Naive thymus-derived CD4-positive, alpha-beta T cell (primary cell): ENCODE data around the gene FAT1. TPM values are rescaled to one million over a fixed set of nuclear protein-coding genes. Genes with fewer than 3 reads are reported as not detected.
A peak's percentile ranks its signal among the peaks of the same experiment; 100 is the strongest.

Experiments
- ATAC-seq: fragments of 150-1000 bp; cut with Tn5 transposase; 2 replicates; pipeline ENCODE4 v1.10.0; 2021; ENCODE audit warnings: mild to moderate bottlenecking, moderate library complexity
- CTCF ChIA-PET: fragments of 350-600 bp; sonication (Branson Sonifier 250); formaldehyde crosslinking; loops from one replicate; lab custom pipeline; 2021; ENCODE audit warnings: antibody characterized with exemption; lab: Charles Lee
- POLR2A ChIA-PET: fragments of 350-600 bp; sonication (Branson Sonifier 250); formaldehyde crosslinking; loops from one replicate; lab custom pipeline; 2021; ENCODE audit warnings: antibody characterized with exemption, inconsistent platforms; lab: Charles Lee
- DNase-seq, 9 donors: peaks; one replicate each; pipeline versions ENCODE4 v3.0.0 to v3.0.0-alpha.2; 2020 to 2022; ENCODE audit warnings: mixed read lengths in 1 of 9
- H3K27ac ChIP-seq: one replicate; pipeline ENCODE4 v1.7.0; 2013; ENCODE audit warnings: mild to moderate bottlenecking, low read depth, low read length, moderate library complexity
- H3K27me3 ChIP-seq, 2 donors: one replicate each; pipeline ENCODE4 v1.7.0; 2013; ENCODE audit warnings: low read length in 2 of 2, mild to moderate bottlenecking in 2 of 2, moderate library complexity in 2 of 2; ENCODE audit not compliant: control insufficient read depth in 2 of 2, insufficient read depth in 2 of 2
- H3K36me3 ChIP-seq, 3 experiments: 1 replicate in 2 of 3; 2 replicates in 1 of 3; pipeline ENCODE4 v1.7.0; 2013; ENCODE audit warnings: low read length in 3 of 3, mild to moderate bottlenecking in 3 of 3, moderate library complexity in 1 of 3; ENCODE audit not compliant: insufficient read depth in 3 of 3, control insufficient read depth in 2 of 3
- H3K4me1 ChIP-seq, 2 donors: one replicate each; pipeline ENCODE4 v1.7.0; 2013; ENCODE audit warnings: low read length in 2 of 2, mild to moderate bottlenecking in 2 of 2, moderate library complexity in 1 of 2; ENCODE audit not compliant: control insufficient read depth in 2 of 2, insufficient read depth in 2 of 2
- H3K4me3 ChIP-seq: 2 replicates; pipeline ENCODE4 v1.7.0; 2013; ENCODE audit warnings: mild to moderate bottlenecking, low read length
- H3K9me3 ChIP-seq, 3 experiments: 1 replicate in 2 of 3; 2 replicates in 1 of 3; pipeline ENCODE4 v1.7.0; 2013; ENCODE audit warnings: low read length in 3 of 3; ENCODE audit not compliant: control insufficient read depth in 2 of 3
- H3K27ac Mint-ChIP-seq, 9 donors: one replicate each; pipeline ENCODE4 v1.8.0; 2020 to 2022; ENCODE audit warnings: mixed read lengths in 9 of 9, mild to moderate bottlenecking in 8 of 9, moderate library complexity in 5 of 9, inconsistent platforms in 2 of 9
- H3K27me3 Mint-ChIP-seq, 5 donors: one replicate each; pipeline ENCODE4 v1.8.0; 2021 to 2022; ENCODE audit warnings: mixed read lengths in 5 of 5, mild to moderate bottlenecking in 1 of 5
- H3K36me3 Mint-ChIP-seq, 5 donors: one replicate each; pipeline ENCODE4 v1.8.0; 2020 to 2022; ENCODE audit warnings: mixed read lengths in 5 of 5, mild to moderate bottlenecking in 3 of 5, inconsistent platforms in 1 of 5
- H3K4me1 Mint-ChIP-seq, 7 donors: one replicate each; pipeline ENCODE4 v1.8.0; 2020 to 2022; ENCODE audit warnings: mixed read lengths in 7 of 7, mild to moderate bottlenecking in 3 of 7, inconsistent platforms in 1 of 7
- H3K4me3 Mint-ChIP-seq, 10 donors: one replicate each; pipeline ENCODE4 v1.8.0; 2020 to 2022; ENCODE audit warnings: mild to moderate bottlenecking in 10 of 10, mixed read lengths in 10 of 10, moderate library complexity in 6 of 10, inconsistent platforms in 2 of 10
- H3K9me3 Mint-ChIP-seq, 11 donors: one replicate each; pipeline ENCODE4 v1.8.0; 2020 to 2022; ENCODE audit warnings: mixed read lengths in 11 of 11, mild to moderate bottlenecking in 4 of 11, inconsistent platforms in 1 of 11, moderate library complexity in 1 of 11
- intact Hi-C, 2 donors: fragments of 100-400 bp; cut with micrococcal nuclease; formaldehyde crosslinking; loops; one replicate each; pipeline ENCODE4 v1.15.1; 2023
- polyA plus RNA-seq, 2 donors: library from polyadenylated mRNA; unstranded; fragments of 300-500 nt; fragmentation: Illumina TruSeq; gene quantifications; one replicate each; pipeline ENCODE4 v1.2.3, GENCODE V29; 2021
- total RNA-seq, 6 experiments: library from RNA in 5 of 6; stranded (reverse) in 5 of 6; gene quantifications; 1 replicate in 5 of 6; 2 replicates in 1 of 6; pipeline ENCODE4 v1.2.3 and lab custom pipeline; 2021 to 2026

The FAT1 gene
- total RNA-seq (under 1 TPM in 1 of 5 experiments, not detected in 4; 0.05 TPM), polyA plus RNA-seq (not detected), total RNA-seq (lab: John Stamatoyannopoulos, UW) (2.4 reads per million, percentile 12 among the genes with 10 or more reads in this experiment)

GRCh38 chr4:186723292-186724057 is at the start of gene FAT1:
FAT1 (minus strand) TSS chr4:186723856; CDS start chr4:186709827, 14,029 bp downstream.
- Mint-ChIP-seq H3K9me3 (peaks cover 0 to 9% (median 2%) of the 10 kb centered on the region in 11 donors), H3K27me3 (peaks cover 32 to 57% (median 55%) of the 10 kb centered on the region in 5 donors), H3K36me3 (peaks cover 0 to 5% (median 0%) of the 10 kb centered on the region in 5 donors), H3K27ac (peak within 1 kb of the TSS in 1 of 9 donors; percentile 70), H3K4me1 (peaks cover 3 to 30% (median 27%) of the 10 kb centered on the region in 7 donors), H3K4me3 (peak within 1 kb of the TSS; percentile 35 to 74 (median 62))
- Histone ChIP-seq H3K4me1 (no peaks in the 10 kb centered on the region), H3K27ac (no peak within 1 kb of the TSS), H3K36me3 (no peaks in the 10 kb centered on the region), H3K4me3 (no peak within 1 kb of the TSS), H3K9me3 (peaks cover 0 to 5% (median 0%) of the 10 kb centered on the region in 3 experiments), H3K27me3 (peaks cover 0 to 4% of the 10 kb centered on the region in 2 donors)
- no peak for ATAC-seq
- POLR2A ChIA-PET: no interaction called here
- DNase-seq: no peak
- intact Hi-C loops: no loop called here
- CTCF ChIA-PET: no interaction called here

GRCh38 chr4:186772936-186773487 is 49.4 kb upstream of the FAT1 start:
- Mint-ChIP-seq H3K27ac (no peak overlapping the region), H3K4me3 (no peak overlapping the region), H3K36me3 (no peaks in the 10 kb centered on the region), H3K4me1 (no peaks in the 10 kb centered on the region), H3K27me3 (no peaks in the 10 kb centered on the region), H3K9me3 (peaks cover 0 to 19% (median 8%) of the 10 kb centered on the region in 11 donors)
- CTCF ChIA-PET: no interaction called here
- H3K36me3 ChIP-seq: no peaks in the 10 kb centered on the region
- H3K4me1 ChIP-seq: no peaks in the 10 kb centered on the region
- no peak overlapping the region for H3K4me3 ChIP-seq
- DNase-seq (no peak), ATAC-seq (no peak)
- POLR2A ChIA-PET: no interaction called here
- intact Hi-C loops: no loop called here
- H3K27ac ChIP-seq: no peak overlapping the region
- no peaks in the 10 kb centered on the region for H3K9me3 ChIP-seq
- no peaks in the 10 kb centered on the region for H3K27me3 ChIP-seq

- Histone ChIP-seq H3K4me1 (no peaks in the 10 kb centered on the region), H3K27me3 (no peaks in the 10 kb centered on the region), H3K27ac (no peak overlapping the region), H3K4me3 (no peak overlapping the region), H3K36me3 (no peaks in the 10 kb centered on the region), H3K9me3 (no peaks in the 10 kb centered on the region)
- H3K27ac Mint-ChIP-seq: no peak overlapping the region
- H3K9me3 Mint-ChIP-seq: peaks cover 0 to 25% (median 12%) of the 10 kb centered on the region in 11 donors
- intact Hi-C loops: no loop called here
- ATAC-seq (no peak), DNase-seq (no peak)
- H3K4me1 Mint-ChIP-seq: no peaks in the 10 kb centered on the region
- H3K27me3 Mint-ChIP-seq: no peaks in the 10 kb centered on the region
- H3K4me3 Mint-ChIP-seq: no peak overlapping the region
- CTCF ChIA-PET: no interaction called here
- H3K36me3 Mint-ChIP-seq: no peaks in the 10 kb centered on the region
- POLR2A ChIA-PET: no interaction called here
Observed at GRCh38 chr4:186771624-186772023, 48.0 kb upstream of the FAT1 start.

- POLR2A ChIA-PET: no interaction called here
- H3K4me1 Mint-ChIP-seq: no peaks in the 10 kb centered on the region
- H3K27ac Mint-ChIP-seq: no peak overlapping the region
Observed at GRCh38 chr4:186770481-186771175, 47.0 kb upstream of the FAT1 start.

GRCh38 chr4:186767794-186768193 is 44.1 kb upstream of the FAT1 start:
- Histone ChIP-seq H3K36me3 (no peaks in the 10 kb centered on the region), H3K4me3 (no peak overlapping the region), H3K27me3 (no peaks in the 10 kb centered on the region), H3K27ac (no peak overlapping the region), H3K4me1 (no peaks in the 10 kb centered on the region), H3K9me3 (no peaks in the 10 kb centered on the region)
- ChIA-PET POLR2A (no interaction called here), CTCF (no interaction called here)
- ATAC-seq: no peak
- intact Hi-C loops: no loop called here
- H3K36me3 Mint-ChIP-seq: no peaks in the 10 kb centered on the region
- H3K4me3 Mint-ChIP-seq: no peak overlapping the region
- H3K4me1 Mint-ChIP-seq: no peaks in the 10 kb centered on the region
- H3K9me3 Mint-ChIP-seq: peaks cover 1 to 17% (median 8%) of the 10 kb centered on the region in 11 donors
- no peak overlapping the region for H3K27ac Mint-ChIP-seq
- DNase-seq: no peak
- peaks cover 0 to 4% (median 0%) of the 10 kb centered on the region in 5 donors for H3K27me3 Mint-ChIP-seq

More at GRCh38 chr4:186770481-186771175, 47.0 kb upstream of the FAT1 start:
- Histone ChIP-seq H3K9me3 (no peaks in the 10 kb centered on the region), H3K27me3 (no peaks in the 10 kb centered on the region), H3K4me3 (no peak overlapping the region), H3K36me3 (no peaks in the 10 kb centered on the region), H3K4me1 (no peaks in the 10 kb centered on the region), H3K27ac (no peak overlapping the region)
- no peak for ATAC-seq
- intact Hi-C loops: no loop called here
- Mint-ChIP-seq H3K9me3 (peaks cover 0 to 20% (median 13%) of the 10 kb centered on the region in 11 donors), H3K36me3 (no peaks in the 10 kb centered on the region), H3K4me3 (no peak overlapping the region), H3K27me3 (no peaks in the 10 kb centered on the region)
- CTCF ChIA-PET: no interaction called here
- no peak for DNase-seq

- ChIA-PET POLR2A (no interaction called here), CTCF (no interaction called here)
- Mint-ChIP-seq H3K4me1 (no peaks in the 10 kb centered on the region), H3K9me3 (peaks cover 1 to 24% (median 7%) of the 10 kb centered on the region in 11 donors), H3K27me3 (peaks cover 0 to 7% (median 0%) of the 10 kb centered on the region in 5 donors), H3K27ac (no peak overlapping the region), H3K4me3 (no peak overlapping the region), H3K36me3 (no peaks in the 10 kb centered on the region)
- no peaks in the 10 kb centered on the region for H3K36me3 ChIP-seq
- intact Hi-C loops: no loop called here
- H3K4me1 ChIP-seq: no peaks in the 10 kb centered on the region
- no peaks in the 10 kb centered on the region for H3K27me3 ChIP-seq
- DNase-seq: no peak
- no peak for ATAC-seq
- no peak overlapping the region for H3K4me3 ChIP-seq
- H3K27ac ChIP-seq: no peak overlapping the region
- no peaks in the 10 kb centered on the region for H3K9me3 ChIP-seq
Observed at GRCh38 chr4:186765673-186766546, 42.3 kb upstream of the FAT1 start.
